GM12891 (cell line): ENCODE data around the gene KCNK16.

ENCODE experiments used
- DNase-seq: peaks from one replicate; pipeline ENCODE4 v3.0.0; 2011; ENCODE audit warnings: low spot score; ENCODE audit not compliant: insufficient read length
- FAIRE-seq: peaks from 2 replicates; lab custom pipeline; 2011; peaks lifted over from hg19 to GRCh38; lab: Jason Lieb, UNC
- PAX5 ChIP-seq: IDR thresholded peaks from 2 replicates; pipeline ENCODE4 v1.6.1; 2011; ENCODE audit warnings: low read length, moderate library complexity, mild to moderate bottlenecking; ENCODE audit not compliant: insufficient read depth, severe bottlenecking
- POLR2A ChIP-seq: IDR thresholded peaks from 2 replicates; pipeline ENCODE4 v1.6.1; 2011; ENCODE audit warnings: low read depth, low read length, control low read depth
- POLR2AphosphoS5 ChIP-seq: IDR thresholded peaks from 2 replicates; pipeline ENCODE4 v1.6.1; 2011; ENCODE audit warnings: low read depth, low read length, control low read depth
- POU2F2 ChIP-seq: IDR thresholded peaks from 2 replicates; pipeline ENCODE4 v1.6.1; 2011; ENCODE audit warnings: low read depth, mild to moderate bottlenecking, control low read depth, low read length, moderate library complexity
- SPI1 ChIP-seq: IDR thresholded peaks from 2 replicates; pipeline ENCODE4 v1.6.1; 2011; ENCODE audit warnings: low read depth, low read length, control low read depth
- TAF1 ChIP-seq: IDR thresholded peaks from 2 replicates; pipeline ENCODE4 v1.6.1; 2011; ENCODE audit warnings: low read depth, low read length, control low read depth

The KCNK16 gene

GRCh38 chr6:39282774-39283173 is 39.7 kb downstream of the KCNK16 start:
- FAIRE-seq = no peak
- DNase-seq = no peak
- no peak for TF ChIP-seq POLR2AphosphoS5
- TF ChIP-seq POLR2A = no peak
- no peak for TF ChIP-seq PAX5
- no peak for TF ChIP-seq TAF1
- TF ChIP-seq SPI1 = no peak
- no peak for TF ChIP-seq POU2F2

- no peak for DNase-seq
- TF ChIP-seq POLR2A = no peak
- TF ChIP-seq POU2F2 = no peak
- TF ChIP-seq PAX5 = no peak
- TF ChIP-seq POLR2AphosphoS5 = no peak
- TF ChIP-seq SPI1 = no peak
- TF ChIP-seq TAF1 = no peak
- no peak for FAIRE-seq
Observed at GRCh38 chr6:39281312-39281980, 41.1 kb downstream of the KCNK16 start.

GRCh38 chr6:39280247-39280731 is 42.2 kb downstream of the KCNK16 start:
- DNase-seq (no peak), FAIRE-seq (no peak)
- TF ChIP-seq TAF1 = no peak

GRCh38 chr6:39279539-39279938 is 43.0 kb downstream of the KCNK16 start:
- DNase-seq = no peak
- no peak for FAIRE-seq
- no peak for TF ChIP-seq POU2F2

- no peak for DNase-seq
- TF ChIP-seq TAF1 (no peak), POU2F2 (no peak), SPI1 (no peak), POLR2AphosphoS5 (no peak), POLR2A (no peak), PAX5 (no peak)
- FAIRE-seq = no peak
Observed at GRCh38 chr6:39276379-39276995, 46.0 kb downstream of the KCNK16 start.

- TF ChIP-seq PAX5 = no peak
- no peak for TF ChIP-seq SPI1
- TF ChIP-seq POLR2AphosphoS5 = no peak
- TF ChIP-seq POU2F2 = no peak
- no peak for TF ChIP-seq TAF1
- TF ChIP-seq POLR2A = no peak
- no peak for FAIRE-seq
- DNase-seq = no peak
Observed at GRCh38 chr6:39274903-39275302, 47.6 kb downstream of the KCNK16 start.

- DNase-seq (no peak), FAIRE-seq (no peak)
- TF ChIP-seq POLR2AphosphoS5 (no peak), POLR2A (no peak), SPI1 (no peak), POU2F2 (no peak), PAX5 (no peak), TAF1 (no peak)
Observed at GRCh38 chr6:39274471-39274870, 48.0 kb downstream of the KCNK16 start.

GRCh38 chr6:39273406-39273821 is 49.1 kb downstream of the KCNK16 start:
- TF ChIP-seq POLR2AphosphoS5 = no peak
- no peak for TF ChIP-seq SPI1
- no peak for TF ChIP-seq TAF1
- TF ChIP-seq POLR2A = no peak
- TF ChIP-seq PAX5 = no peak
- DNase-seq = no peak

GRCh38 chr6:39269961-39270360 is 52.5 kb downstream of the KCNK16 start:
- no peak for TF ChIP-seq PAX5
- TF ChIP-seq SPI1 = no peak
- TF ChIP-seq POU2F2 = no peak
- TF ChIP-seq TAF1 = no peak
- TF ChIP-seq POLR2A = no peak
- no peak for TF ChIP-seq POLR2AphosphoS5
- DNase-seq = no peak
- no peak for FAIRE-seq

More at GRCh38 chr6:39273406-39273821, 49.1 kb downstream of the KCNK16 start:
- no peak for FAIRE-seq

- DNase-seq = no peak
- no peak for FAIRE-seq
Observed at GRCh38 chr6:39268721-39269120, 53.8 kb downstream of the KCNK16 start.

More at GRCh38 chr6:39268721-39269120, 53.8 kb downstream of the KCNK16 start:
- TF ChIP-seq PAX5 (no peak), SPI1 (no peak), POU2F2 (no peak), POLR2AphosphoS5 (no peak), POLR2A (no peak), TAF1 (no peak)
